A549 (cell line): Measurements from ENCODE around the gene RSRC1. TPM values are rescaled to one million over a fixed set of nuclear protein-coding genes. Genes with fewer than 3 reads are reported as not detected.

Source experiments
- ATAC-seq, 2 experiments: fragments of 200-7000 bp in 1 of 2; fragments of >200 bp in 1 of 2; cut with Nextera tagmentation in 1 of 2; cut with Tn5 transposase in 1 of 2; 3 replicates each; pipeline versions ENCODE4 v1.8.0 to v1.9.1; 2018 to 2020; ENCODE audit warnings: mild to moderate bottlenecking in 1 of 2, moderate library complexity in 1 of 2
- CTCF ChIA-PET: fragments of 300-600 bp; sonication (Branson Sonifier 250); formaldehyde crosslinking; extraction: SDS; loops from one replicate; lab custom pipeline; 2021; ENCODE audit warnings: antibody characterized with exemption, inconsistent platforms; lab: Yijun Ruan, JAX
- POLR2A ChIA-PET: fragments of 350-600 bp; formaldehyde crosslinking; extraction: SDS; loops from one replicate; lab custom pipeline; 2021; ENCODE audit warnings: antibody characterized with exemption, inconsistent platforms; lab: Yijun Ruan, JAX
- DNase-seq, 2 experiments: peaks; one replicate each; pipeline versions ENCODE4 v3.0.0 to v3.0.0-alpha.2; 2011 to 2016; ENCODE audit warnings: low read depth in 1 of 2, low spot score in 1 of 2
- FAIRE-seq: peaks from 2 replicates; lab custom pipeline; 2011; peaks lifted over from hg19 to GRCh38; lab: Jason Lieb, UNC
- H3K27ac ChIP-seq, 2 experiments: fragments of >200 bp; sonication (Bioruptor Twin); formaldehyde crosslinking; 3 replicates each; pipeline ENCODE4 v1.5.1; 2016 to 2017
- H3K4me1 ChIP-seq: fragments of >200 bp; sonication (Bioruptor Twin); formaldehyde crosslinking; 3 replicates; pipeline ENCODE4 v1.6.1; 2016
- H3K4me2 ChIP-seq: fragments of >200 bp; sonication (Bioruptor Twin); formaldehyde crosslinking; 3 replicates; pipeline ENCODE4 v1.6.1; 2016
- H3K4me3 ChIP-seq: fragments of >200 bp; sonication (Bioruptor Twin); formaldehyde crosslinking; 3 replicates; pipeline ENCODE4 v1.5.1; 2016
- H3K9me3 ChIP-seq: fragments of >200 bp; sonication (Bioruptor Twin); formaldehyde crosslinking; 3 replicates; pipeline ENCODE4 v1.6.1; 2016
- BCL3 ChIP-seq: fragments of >200 bp; sonication (Bioruptor Twin); formaldehyde crosslinking; IDR thresholded peaks from 3 replicates; pipeline ENCODE4 v1.6.1; 2016
- CBX2 ChIP-seq: fragments of 200-600 bp; sonication (generic); IDR thresholded peaks from 2 replicates; pipeline ENCODE4 v1.6.1; 2016; ENCODE audit warnings: low read depth, mild to moderate bottlenecking, borderline replicate concordance
- EP300 ChIP-seq, 2 experiments: fragments of >200 bp; sonication (Bioruptor Twin); formaldehyde crosslinking; IDR thresholded peaks; 2 replicates in 1 of 2; 3 replicates in 1 of 2; pipeline ENCODE4 v1.6.1; 2016 to 2017
- GATA3 ChIP-seq: IDR thresholded peaks from 2 replicates; pipeline ENCODE4 v1.6.1; 2012; ENCODE audit warnings: borderline replicate concordance
- HOXB5 ChIP-seq: fragments of 250-450 bp; sonication (Bioruptor Pico); IDR thresholded peaks from 2 replicates; pipeline ENCODE4 v1.5.0; 2020; ENCODE audit warnings: mild to moderate bottlenecking, moderate library complexity
- JUN ChIP-seq, 2 experiments: fragments of >200 bp; sonication (Bioruptor Twin); formaldehyde crosslinking; IDR thresholded peaks; 2 replicates in 1 of 2; 3 replicates in 1 of 2; pipeline ENCODE4 v1.6.1; 2016 to 2017
- KDM5A ChIP-seq: fragments of 200-600 bp; sonication (generic); IDR thresholded peaks from 2 replicates; pipeline ENCODE4 v1.6.1; 2016; ENCODE audit warnings: antibody characterized with exemption, mild to moderate bottlenecking
- MAZ ChIP-seq: fragments of 150-350 bp; IDR thresholded peaks from 2 replicates; pipeline ENCODE4 v1.6.1; 2014; ENCODE audit warnings: antibody characterized with exemption, low read depth, low read length, borderline replicate concordance
- NPAS2 ChIP-seq: fragments of 250-450 bp; sonication (Bioruptor Pico); IDR thresholded peaks from 2 replicates; pipeline ENCODE4 v1.8.0; 2022; ENCODE audit warnings: mild to moderate bottlenecking, moderate library complexity, borderline replicate concordance
- PBX3 ChIP-seq: IDR thresholded peaks from 2 replicates; pipeline ENCODE4 v1.6.1; 2012
- RAD21 ChIP-seq, 2 experiments: fragments of >200 bp in 1 of 2; sonication (Bioruptor Twin) in 1 of 2; formaldehyde crosslinking in 1 of 2; IDR thresholded peaks in 1 of 2; conservative IDR thresholded peaks in 1 of 2; 2 replicates in 1 of 2; 3 replicates in 1 of 2; pipeline ENCODE4 v1.6.1; 2012 to 2018; ENCODE audit warnings: inconsistent platforms in 1 of 2
- RCOR1 ChIP-seq: fragments of 150-350 bp; IDR thresholded peaks from 2 replicates; pipeline ENCODE4 v1.6.1; 2014; ENCODE audit warnings: antibody characterized with exemption, low read length, low read depth
- RFX5 ChIP-seq: fragments of 450-650 bp; IDR thresholded peaks from 2 replicates; pipeline ENCODE4 v1.7.1; 2014; ENCODE audit warnings: antibody characterized with exemption, mild to moderate bottlenecking, moderate library complexity
- RNF2 ChIP-seq: fragments of 200-600 bp; sonication (generic); IDR thresholded peaks from 2 replicates; pipeline ENCODE4 v1.6.1; 2016; ENCODE audit warnings: low read depth, mild to moderate bottlenecking, antibody characterized with exemption, moderate library complexity, borderline replicate concordance
- ZFP36 ChIP-seq: fragments of 450-650 bp; IDR thresholded peaks from 2 replicates; pipeline ENCODE4 v1.6.1; 2014; ENCODE audit warnings: borderline replicate concordance; ENCODE audit not compliant: partially characterized antibody
- ZNF302 ChIP-seq: fragments of 250-450 bp; sonication (Bioruptor Pico); IDR thresholded peaks from 2 replicates; pipeline ENCODE4 v1.9.0; 2021; ENCODE audit warnings: inconsistent platforms, mild to moderate bottlenecking, moderate library complexity
- ZSCAN20 ChIP-seq: fragments of 250-450 bp; sonication (Bioruptor Pico); IDR thresholded peaks from 2 replicates; pipeline ENCODE4 v1.8.0; 2022; ENCODE audit warnings: mild to moderate bottlenecking, moderate library complexity
- WGBS: methylation state at CpG from one replicate; pipeline ENCODE4 v1.1.6; 2017; ENCODE audit errors: missing lambda C conversion rate; 5-methylcytosine and 5-hydroxymethylcytosine counted together
- polyA plus RNA-seq, 4 experiments: library from polyadenylated mRNA; depleted of rRNA in 3 of 4; stranded (reverse); fragments of >200 nt; fragmentation: RNase III in 1 of 4; extraction: RNeasy Plus Mini Kit Qiagen cat#74134 plus additional on column Dnase treatment in 1 of 4; gene quantifications; 2 replicates in 3 of 4; 3 replicates in 1 of 4; pipeline ENCODE4 v1.2.3, GENCODE V29; 2011 to 2017
- TF ChIP-seq, protein P1 (sequence below): fragments of 150-350 bp; IDR thresholded peaks from 2 replicates; pipeline ENCODE4 v1.6.1; 2014; ENCODE audit warnings: low read depth, mild to moderate bottlenecking, low read length
- TF ChIP-seq, protein P2 (sequence below): fragments of >200 bp; sonication (Bioruptor Twin); formaldehyde crosslinking; IDR thresholded peaks from 2 replicates; pipeline ENCODE4 v1.6.1; 2016
- TF ChIP-seq, protein P3 (sequence below): fragments of 250-450 bp; sonication (Bioruptor Pico); IDR thresholded peaks from 2 replicates; pipeline ENCODE4 v1.5.0; 2020; ENCODE audit warnings: low read depth, mild to moderate bottlenecking, moderate library complexity

RSRC1 gene
- polyA plus RNA-seq, 2 of the 4 experiments (the other 2 are of a cell fraction), result 17.5 to 52.2 TPM

GRCh38 chr3:158522221-158523136, 412.6 kb downstream of the RSRC1 start:
- Histone ChIP-seq H3K4me1 (no peaks in the 10 kb centered on the region), H3K9me3 (no peaks in the 10 kb centered on the region), H3K27ac (no peak overlapping the region), H3K4me3 (no peak overlapping the region), H3K4me2 (no peak overlapping the region)
- no peak for DNase-seq
- ChIA-PET POLR2A (no interaction called here), CTCF (interaction anchor here (1.1 to 1.3 kb wide), 2 partner anchors 916 to 990 kb away, joined by 3 to 6 read pairs; no protein-coding TSS in a partner anchor)
- no peak for TF ChIP-seq ZNF302 (CRISPR knock-in tag)
- FAIRE-seq, result no peak
- no peak for ATAC-seq
- WGBS, result 91% methylated on average over 4 of the region's 4 CpGs

- no peak for ATAC-seq
- no peak for DNase-seq
- Histone ChIP-seq H3K4me2 (no peak overlapping the region), H3K9me3 (no peaks in the 10 kb centered on the region), H3K4me3 (no peak overlapping the region), H3K4me1 (no peaks in the 10 kb centered on the region), H3K27ac (no peak overlapping the region)
- ChIA-PET CTCF (interaction anchor here (0.9 to 2.4 kb wide), 3 partner anchors 11 to 1000 kb away, joined by 3 to 10 read pairs (median 3); no protein-coding TSS in a partner anchor), POLR2A (interaction anchor here (0.6 kb wide), 1 partner anchor 116 kb away, joined by 3 read pairs; the partner anchor contains the start of gene GFM1)
- WGBS, result 89% methylated on average over 7 of the region's 7 CpGs
- TF ChIP-seq MAZ (no peak), ZFP36 (no peak), BCL3 (no peak), KDM5A (no peak), NPAS2 (CRISPR knock-in tag) (no peak), PBX3 (no peak), RNF2 (no peak), JUN (IDR thresholded peaks at IDR 0.05) (no peak), CBX2 (no peak), RAD21 (conservative IDR thresholded peaks at IDR 0.05 in 1 of 2, IDR thresholded peaks at IDR 0.05 in 1 of 2) (no peak), ZSCAN20 (no peak), RFX5 (no peak), EP300 (IDR thresholded peaks at IDR 0.05) (no peak), HOXB5 (no peak), RCOR1 (no peak), ZNF302 (CRISPR knock-in tag) (no peak), GATA3 (no peak)
- TF ChIP-seq, protein P1, sequence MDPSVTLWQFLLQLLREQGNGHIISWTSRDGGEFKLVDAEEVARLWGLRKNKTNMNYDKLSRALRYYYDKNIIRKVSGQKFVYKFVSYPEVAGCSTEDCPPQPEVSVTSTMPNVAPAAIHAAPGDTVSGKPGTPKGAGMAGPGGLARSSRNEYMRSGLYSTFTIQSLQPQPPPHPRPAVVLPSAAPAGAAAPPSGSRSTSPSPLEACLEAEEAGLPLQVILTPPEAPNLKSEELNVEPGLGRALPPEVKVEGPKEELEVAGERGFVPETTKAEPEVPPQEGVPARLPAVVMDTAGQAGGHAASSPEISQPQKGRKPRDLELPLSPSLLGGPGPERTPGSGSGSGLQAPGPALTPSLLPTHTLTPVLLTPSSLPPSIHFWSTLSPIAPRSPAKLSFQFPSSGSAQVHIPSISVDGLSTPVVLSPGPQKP, result no peak
- TF ChIP-seq, protein P2, sequence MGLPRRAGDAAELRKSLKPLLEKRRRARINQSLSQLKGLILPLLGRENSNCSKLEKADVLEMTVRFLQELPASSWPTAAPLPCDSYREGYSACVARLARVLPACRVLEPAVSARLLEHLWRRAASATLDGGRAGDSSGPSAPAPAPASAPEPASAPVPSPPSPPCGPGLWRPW, result no peak
- TF ChIP-seq, protein P3, sequence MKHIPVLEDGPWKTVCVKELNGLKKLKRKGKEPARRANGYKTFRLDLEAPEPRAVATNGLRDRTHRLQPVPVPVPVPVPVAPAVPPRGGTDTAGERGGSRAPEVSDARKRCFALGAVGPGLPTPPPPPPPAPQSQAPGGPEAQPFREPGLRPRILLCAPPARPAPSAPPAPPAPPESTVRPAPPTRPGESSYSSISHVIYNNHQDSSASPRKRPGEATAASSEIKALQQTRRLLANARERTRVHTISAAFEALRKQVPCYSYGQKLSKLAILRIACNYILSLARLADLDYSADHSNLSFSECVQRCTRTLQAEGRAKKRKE (CRISPR knock-in tag), result no peak
- FAIRE-seq, result no peak
These were observed 418.3 kb downstream of the RSRC1 start for GRCh38 chr3:158528076-158528674.
